Activated gamma-delta T cell treated with anti-CD3 and anti-CD28 coated beads, Interleukin-2, amount 50 U/mL, for 16 hours (primary cell): ENCODE results near the gene TSC22D2.
A peak's percentile ranks its signal among the peaks of the same experiment; 100 is the strongest.

Experiments
- DNase-seq: peaks from one replicate; pipeline ENCODE4 v3.0.0-alpha.2; 2020; ENCODE audit warnings: low read depth

Gene TSC22D2

GRCh38 chr3:150408221-150409124 is at the start of gene TSC22D2:
Gene TSC22D2 (plus strand): TSS chr3:150408298. CDS start chr3:150409351, 1,053 bp downstream.
- peak; percentile 96 for DNase-seq

GRCh38 chr3:150359381-150359780 is 48.7 kb upstream of the TSC22D2 start:
- DNase-seq = no peak

- DNase-seq = no peak
These were observed 47.1 kb upstream of the TSC22D2 start for GRCh38 chr3:150360966-150361365.

GRCh38 chr3:150362515-150363302 is 45.4 kb upstream of the TSC22D2 start:
- no peak for DNase-seq

GRCh38 chr3:150363420-150363819 is 44.7 kb upstream of the TSC22D2 start:
- no peak for DNase-seq

GRCh38 chr3:150365132-150365604 is 42.9 kb upstream of the TSC22D2 start:
- DNase-seq = no peak

GRCh38 chr3:150367757-150368156 is 40.3 kb upstream of the TSC22D2 start:
- no peak for DNase-seq

GRCh38 chr3:150370122-150370602 is 37.9 kb upstream of the TSC22D2 start:
- DNase-seq = no peak

- no peak for DNase-seq
These were observed 37.1 kb upstream of the TSC22D2 start for GRCh38 chr3:150370999-150371398.

- no peak for DNase-seq
These were observed 36.3 kb upstream of the TSC22D2 start for GRCh38 chr3:150371741-150372254.

GRCh38 chr3:150372320-150372719 is 35.8 kb upstream of the TSC22D2 start:
- no peak for DNase-seq

- no peak for DNase-seq
These were observed 35.4 kb upstream of the TSC22D2 start for GRCh38 chr3:150372722-150373121.

GRCh38 chr3:150373234-150373875 is 34.7 kb upstream of the TSC22D2 start:
- no peak for DNase-seq

- DNase-seq = no peak
These were observed 33.1 kb upstream of the TSC22D2 start for GRCh38 chr3:150374975-150375374.

- no peak for DNase-seq
These were observed 31.9 kb upstream of the TSC22D2 start for GRCh38 chr3:150376001-150376848.

GRCh38 chr3:150377601-150378300 is 30.3 kb upstream of the TSC22D2 start:
- no peak for DNase-seq

GRCh38 chr3:150378301-150378748 is 29.8 kb upstream of the TSC22D2 start:
- DNase-seq = no peak

- no peak for DNase-seq
These were observed 28.6 kb upstream of the TSC22D2 start for GRCh38 chr3:150379469-150379868.

- DNase-seq = no peak
These were observed 23.5 kb upstream of the TSC22D2 start for GRCh38 chr3:150384296-150385212.
